Adrenal gland (tissue), 5 donors: Measurements from ENCODE around the gene ZNF425.

Experiments
- CTCF ChIP-seq, 6 experiments: fragments of 450-650 bp in 4 of 6; fragments of 200-600 bp in 2 of 6; sonication (generic) in 1 of 6; IDR thresholded peaks; 1 replicate in 5 of 6; 2 replicates in 1 of 6; pipeline versions ENCODE4 v1.5.1 to v1.8.0; 2016 to 2021; ENCODE audit warnings: antibody characterized with exemption in 6 of 6, mild to moderate bottlenecking in 2 of 6, moderate library complexity in 1 of 6
- POLR2A ChIP-seq, 2 donors: fragments of 450-650 bp; IDR thresholded peaks; one replicate each; pipeline ENCODE4 v1.6.1; 2017; ENCODE audit warnings: antibody characterized with exemption in 2 of 2, mild to moderate bottlenecking in 2 of 2, moderate library complexity in 1 of 2
- donor health status: DM: no; HTN: no; CAD: no.

- no peak for TF ChIP-seq CTCF (IDR thresholded peaks at IDR 0.05)
- no peak for TF ChIP-seq POLR2A (IDR thresholded peaks at IDR 0.05)
Measured at GRCh38 chr7:149072438-149072775, 53.7 kb downstream of the ZNF425 start.
